HUES48 (cell line): ENCODE measurements around the gene GPR39.
"Not testable (repeated sequence)": the region's sequence is repeated elsewhere in the genome, so short reads cannot be mapped to it uniquely, and the experiment has no call there.

Source experiments
- H3K27ac ChIP-seq: one replicate; pipeline ENCODE4 v1.7.0; 2013; ENCODE audit warnings: low read depth, low read length, inconsistent platforms
- H3K27me3 ChIP-seq: 2 replicates; pipeline ENCODE4 v1.6.1; 2013; ENCODE audit warnings: mild to moderate bottlenecking, low read length; ENCODE audit not compliant: control insufficient read depth, insufficient read depth
- H3K36me3 ChIP-seq: 2 replicates; pipeline ENCODE4 v1.6.1; 2013; ENCODE audit warnings: low read length; ENCODE audit not compliant: control insufficient read depth, insufficient read depth
- H3K4me1 ChIP-seq: 2 replicates; pipeline ENCODE4 v1.6.1; 2013; ENCODE audit warnings: mild to moderate bottlenecking, low read length; ENCODE audit not compliant: control insufficient read depth, insufficient read depth
- H3K4me3 ChIP-seq: 2 replicates; pipeline ENCODE4 v1.5.1; 2013; ENCODE audit warnings: mild to moderate bottlenecking, low read depth, low read length
- H3K9ac ChIP-seq: 2 replicates; pipeline ENCODE4 v1.6.1; 2013; ENCODE audit warnings: mild to moderate bottlenecking, low read depth, low read length, moderate library complexity
- H3K9me3 ChIP-seq: 2 replicates; pipeline ENCODE4 v1.6.1; 2013; ENCODE audit warnings: low read length; ENCODE audit not compliant: control insufficient read depth, insufficient read depth

The GPR39 gene

GRCh38 chr2:132390076-132390475 is 26.5 kb upstream of the GPR39 start:
- H3K4me3 ChIP-seq = no peak overlapping the region
- peaks cover 15% of the 10 kb centered on the region for H3K4me1 ChIP-seq
- no peak overlapping the region for H3K9ac ChIP-seq
- H3K36me3 ChIP-seq = no peaks in the 10 kb centered on the region
- no peaks in the 10 kb centered on the region for H3K9me3 ChIP-seq
- no peaks in the 10 kb centered on the region for H3K27me3 ChIP-seq
- no peak overlapping the region for H3K27ac ChIP-seq

- no peaks in the 10 kb centered on the region for H3K27me3 ChIP-seq
- no peaks in the 10 kb centered on the region for H3K9me3 ChIP-seq
- peaks cover 15% of the 10 kb centered on the region for H3K4me1 ChIP-seq
- H3K9ac ChIP-seq = no peak overlapping the region
- no peaks in the 10 kb centered on the region for H3K36me3 ChIP-seq
- no peak overlapping the region for H3K4me3 ChIP-seq
- H3K27ac ChIP-seq = no peak overlapping the region
Observed at GRCh38 chr2:132391378-132391777, 25.2 kb upstream of the GPR39 start.

- Histone ChIP-seq H3K36me3 (no peaks in the 10 kb centered on the region), H3K27me3 (no peaks in the 10 kb centered on the region), H3K9me3 (no peaks in the 10 kb centered on the region)
Observed at GRCh38 chr2:132392221-132392620, 24.4 kb upstream of the GPR39 start.

GRCh38 chr2:132392879-132393278 is 23.7 kb upstream of the GPR39 start:
- Histone ChIP-seq H3K4me1 (peaks cover 15% of the 10 kb centered on the region), H3K27ac (no peak overlapping the region), H3K27me3 (no peaks in the 10 kb centered on the region), H3K9ac (no peak overlapping the region), H3K4me3 (no peak overlapping the region), H3K9me3 (no peaks in the 10 kb centered on the region), H3K36me3 (no peaks in the 10 kb centered on the region)

More at GRCh38 chr2:132392221-132392620, 24.4 kb upstream of the GPR39 start:
- Histone ChIP-seq H3K9ac (no peak overlapping the region), H3K4me1 (peaks cover 15% of the 10 kb centered on the region), H3K27ac (no peak overlapping the region), H3K4me3 (no peak overlapping the region)

- not testable (repeated sequence) for H3K36me3 ChIP-seq, H3K27me3 ChIP-seq
Observed at GRCh38 chr2:132397042-132397441, 19.6 kb upstream of the GPR39 start.

GRCh38 chr2:132400169-132400900 is 16.3 kb upstream of the GPR39 start:
- H3K9me3 ChIP-seq = no peaks in the 10 kb centered on the region
- H3K27me3 ChIP-seq = no peaks in the 10 kb centered on the region
- H3K27ac ChIP-seq = no peak overlapping the region
- no peak overlapping the region for H3K4me3 ChIP-seq
- no peaks in the 10 kb centered on the region for H3K36me3 ChIP-seq
- no peaks in the 10 kb centered on the region for H3K4me1 ChIP-seq
- H3K9ac ChIP-seq = no peak overlapping the region

More at GRCh38 chr2:132397042-132397441, 19.6 kb upstream of the GPR39 start:
- H3K9ac ChIP-seq, H3K4me1 ChIP-seq, H3K9me3 ChIP-seq, H3K27ac ChIP-seq, H3K4me3 ChIP-seq: not testable (repeated sequence)

GRCh38 chr2:132400901-132401240 is 15.7 kb upstream of the GPR39 start:
- Histone ChIP-seq H3K9ac (no peak overlapping the region), H3K9me3 (no peaks in the 10 kb centered on the region), H3K27me3 (no peaks in the 10 kb centered on the region), H3K4me3 (no peak overlapping the region), H3K27ac (no peak overlapping the region), H3K4me1 (no peaks in the 10 kb centered on the region), H3K36me3 (no peaks in the 10 kb centered on the region)

GRCh38 chr2:132401326-132401725 is 15.3 kb upstream of the GPR39 start:
- Histone ChIP-seq H3K9ac (no peak overlapping the region), H3K27me3 (no peaks in the 10 kb centered on the region), H3K4me3 (no peak overlapping the region), H3K9me3 (no peaks in the 10 kb centered on the region), H3K4me1 (no peaks in the 10 kb centered on the region), H3K36me3 (no peaks in the 10 kb centered on the region), H3K27ac (no peak overlapping the region)

- Histone ChIP-seq H3K27me3 (no peaks in the 10 kb centered on the region), H3K9ac (no peak overlapping the region), H3K27ac (peak overlapping the region; percentile 73), H3K4me1 (no peaks in the 10 kb centered on the region), H3K4me3 (no peak overlapping the region), H3K9me3 (no peaks in the 10 kb centered on the region), H3K36me3 (no peaks in the 10 kb centered on the region)
Observed at GRCh38 chr2:132403146-132403545, 13.5 kb upstream of the GPR39 start.

- no peak overlapping the region for H3K4me3 ChIP-seq
- H3K9ac ChIP-seq = no peak overlapping the region
- 0 out of 2 replicates have a peak, but pooled peaks cover 4% of the 10 kb centered on the region for H3K4me1 ChIP-seq
- H3K9me3 ChIP-seq = no peaks in the 10 kb centered on the region
- H3K27ac ChIP-seq = no peak overlapping the region
- H3K36me3 ChIP-seq = no peaks in the 10 kb centered on the region
- H3K27me3 ChIP-seq = no peaks in the 10 kb centered on the region
Observed at GRCh38 chr2:132404056-132404455, 12.5 kb upstream of the GPR39 start.

- H3K36me3 ChIP-seq = no peaks in the 10 kb centered on the region
- no peak overlapping the region for H3K9ac ChIP-seq
- H3K27me3 ChIP-seq = no peaks in the 10 kb centered on the region
- H3K27ac ChIP-seq = peak overlapping the region; percentile 17
- H3K9me3 ChIP-seq = no peaks in the 10 kb centered on the region
- no peak overlapping the region for H3K4me3 ChIP-seq
- 0 out of 2 replicates have a peak, but pooled peaks cover 4% of the 10 kb centered on the region for H3K4me1 ChIP-seq
Observed at GRCh38 chr2:132407784-132408183, 8.8 kb upstream of the GPR39 start.
